Activated B cell treated with CpG ODN at 0.5 μM for 24 hours (primary cell): ENCODE results near the gene TMEM120B. TPM values are rescaled to one million over a fixed set of nuclear protein-coding genes. Genes with fewer than 3 reads are reported as not detected.

ENCODE experiments used
- ATAC-seq: fragments of 200-7000 bp; cut with Tn5 transposase; one replicate; pipeline ENCODE4 v1.10.0; 2021; ENCODE audit warnings: low read depth, mild to moderate bottlenecking, moderate library complexity
- CTCF ChIA-PET: fragments of 350-600 bp; sonication (Branson Sonifier 250); formaldehyde crosslinking; loops from one replicate; lab custom pipeline; 2021; ENCODE audit warnings: antibody characterized with exemption; lab: Charles Lee
- POLR2A ChIA-PET: fragments of 350-600 bp; sonication (Branson Sonifier 250); formaldehyde crosslinking; loops from one replicate; lab custom pipeline; 2021; ENCODE audit warnings: antibody characterized with exemption; lab: Charles Lee
- DNase-seq: peaks from one replicate; pipeline ENCODE4 v3.0.0; 2022
- H3K27ac Mint-ChIP-seq: one replicate; pipeline ENCODE4 v1.8.0; 2020; ENCODE audit warnings: mixed read lengths
- H3K27me3 Mint-ChIP-seq: one replicate; pipeline ENCODE4 v1.8.0; 2021; ENCODE audit warnings: mixed read lengths
- H3K36me3 Mint-ChIP-seq: one replicate; pipeline ENCODE4 v1.8.0; 2021; ENCODE audit warnings: low read depth, mixed read lengths
- H3K4me1 Mint-ChIP-seq: one replicate; pipeline ENCODE4 v1.8.0; 2021; ENCODE audit warnings: mixed read lengths
- H3K4me3 Mint-ChIP-seq: one replicate; pipeline ENCODE4 v1.8.0; 2020; ENCODE audit warnings: mild to moderate bottlenecking, mixed read lengths
- H3K9me3 Mint-ChIP-seq: one replicate; pipeline ENCODE4 v1.8.0; 2020; ENCODE audit warnings: mixed read lengths
- intact Hi-C: fragments of 100-400 bp; cut with micrococcal nuclease; formaldehyde crosslinking; loops from one replicate; pipeline ENCODE4 v1.15.1; 2024
- total RNA-seq: library from RNA; stranded (reverse); gene quantifications from 2 replicates; pipeline ENCODE4 v1.2.3, GENCODE V29; 2022
- TF ChIP-seq, protein P1 (sequence below): fragments of 200-600 bp; IDR thresholded peaks from one replicate; pipeline ENCODE4 v1.8.0; 2022; ENCODE audit warnings: antibody characterized with exemption, mild to moderate bottlenecking

The TMEM120B gene
- total RNA-seq, 1 donor from 2014 or later = 8.3 TPM

DNA sequence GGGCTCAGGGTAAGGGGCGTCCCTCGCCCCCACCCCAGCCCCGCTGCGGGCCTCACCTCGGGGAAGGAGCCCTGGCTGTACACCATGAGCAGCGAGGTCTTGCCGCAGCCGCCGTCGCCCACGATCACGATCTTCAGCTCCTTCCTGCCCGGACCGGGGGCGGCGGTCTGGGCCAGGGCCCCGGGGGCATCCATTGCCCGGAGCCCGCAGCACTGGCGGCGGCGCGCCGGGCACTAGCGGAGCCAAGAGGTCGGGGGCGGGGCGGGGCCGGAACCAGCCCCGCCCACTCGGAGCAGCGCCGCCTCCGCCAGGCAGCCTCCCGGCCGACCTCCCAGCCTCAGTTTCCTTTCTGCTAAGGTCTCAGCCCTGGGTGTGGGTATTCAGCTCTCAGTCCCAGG lies 80.9 kb downstream of the TMEM120B start, which contains the start of gene RHOF:
RHOF (minus strand) TSS at position 249 of the 398 bp plus-strand sequence; CDS start at position 194, 55 bp downstream.
- Mint-ChIP-seq H3K36me3 (peaks cover 50% of the 10 kb centered on the region), H3K4me3 (peak within 1 kb of the TSS; percentile 92), H3K27ac (peak within 1 kb of the TSS; percentile 99), H3K4me1 (peaks cover 65% of the 10 kb centered on the region), H3K9me3 (no peaks in the 10 kb centered on the region), H3K27me3 (no peaks in the 10 kb centered on the region)
- ATAC-seq = peak; percentile 15
- ChIA-PET POLR2A (interaction anchor here (0.5 to 33.0 kb wide), 11 partner anchors 6 to 235 kb away, joined by 3 to 1155 read pairs (median 5); partner anchors contain the start of genes PSMD9, RHOF, SETD1B and TMEM120B), CTCF (interaction anchor here (0.7 to 11.1 kb wide), 18 partner anchors 14 to 330 kb away, joined by 3 to 635 read pairs (median 12); partner anchors contain the start of genes PSMD9, SETD1B and TMEM120B)
- intact Hi-C loops = loop anchor here (5.0 kb wide), 1 partner anchor 234 kb away; no protein-coding TSS in a partner anchor
- DNase-seq = no peak
- TF ChIP-seq, protein P1, sequence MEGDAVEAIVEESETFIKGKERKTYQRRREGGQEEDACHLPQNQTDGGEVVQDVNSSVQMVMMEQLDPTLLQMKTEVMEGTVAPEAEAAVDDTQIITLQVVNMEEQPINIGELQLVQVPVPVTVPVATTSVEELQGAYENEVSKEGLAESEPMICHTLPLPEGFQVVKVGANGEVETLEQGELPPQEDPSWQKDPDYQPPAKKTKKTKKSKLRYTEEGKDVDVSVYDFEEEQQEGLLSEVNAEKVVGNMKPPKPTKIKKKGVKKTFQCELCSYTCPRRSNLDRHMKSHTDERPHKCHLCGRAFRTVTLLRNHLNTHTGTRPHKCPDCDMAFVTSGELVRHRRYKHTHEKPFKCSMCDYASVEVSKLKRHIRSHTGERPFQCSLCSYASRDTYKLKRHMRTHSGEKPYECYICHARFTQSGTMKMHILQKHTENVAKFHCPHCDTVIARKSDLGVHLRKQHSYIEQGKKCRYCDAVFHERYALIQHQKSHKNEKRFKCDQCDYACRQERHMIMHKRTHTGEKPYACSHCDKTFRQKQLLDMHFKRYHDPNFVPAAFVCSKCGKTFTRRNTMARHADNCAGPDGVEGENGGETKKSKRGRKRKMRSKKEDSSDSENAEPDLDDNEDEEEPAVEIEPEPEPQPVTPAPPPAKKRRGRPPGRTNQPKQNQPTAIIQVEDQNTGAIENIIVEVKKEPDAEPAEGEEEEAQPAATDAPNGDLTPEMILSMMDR = no peak

DNA sequence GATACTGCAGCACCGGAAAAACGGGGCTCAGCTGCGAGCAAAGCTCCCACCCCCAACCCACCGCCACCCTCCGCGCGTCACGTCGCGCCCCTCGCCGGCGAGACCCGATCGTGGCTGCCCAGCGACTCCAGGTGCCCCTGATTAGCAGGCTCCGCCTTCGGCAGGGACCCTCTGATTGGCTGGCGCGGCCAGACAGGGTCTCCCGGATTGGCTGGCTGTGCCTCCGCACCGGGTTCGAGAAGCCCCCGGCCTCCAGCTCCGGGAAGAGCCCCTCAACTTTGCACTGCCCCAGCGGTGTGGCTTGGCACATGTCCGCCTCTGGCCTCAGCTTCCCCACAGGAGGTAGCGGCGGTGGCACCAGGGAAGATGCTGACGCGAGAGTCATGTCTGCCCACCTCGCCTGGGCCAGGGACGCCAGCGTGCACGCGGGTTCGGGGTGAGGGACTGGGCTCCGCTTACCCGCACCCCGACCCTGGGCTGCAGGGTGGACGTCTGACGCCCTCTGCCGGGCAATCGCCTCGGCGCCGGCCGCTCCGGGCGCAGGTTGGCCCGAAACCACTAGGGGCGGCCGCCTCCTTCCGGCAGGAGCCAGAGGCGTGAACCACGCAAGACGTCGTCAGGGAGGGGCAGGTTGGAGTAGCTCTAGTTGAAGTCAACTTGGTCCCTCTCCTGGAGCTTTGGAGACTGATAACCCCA lies 81.4 kb downstream of the TMEM120B start:
- H3K9me3 Mint-ChIP-seq = no peaks in the 10 kb centered on the region
- DNase-seq (peak; percentile 96), ATAC-seq (peak; percentile 55)
- ChIA-PET POLR2A (interaction anchor here (0.5 to 33.0 kb wide), 18 partner anchors 6 to 432 kb away, joined by 3 to 1155 read pairs (median 4); partner anchors contain the start of genes PSMD9, RHOF, SETD1B and TMEM120B), CTCF (interaction anchor here (0.5 to 11.1 kb wide), 33 partner anchors 13 to 473 kb away, joined by 3 to 635 read pairs (median 5); partner anchors contain the start of genes CFAP251, PSMD9, SETD1B and TMEM120B)
- no peaks in the 10 kb centered on the region for H3K27me3 Mint-ChIP-seq
- peaks cover 53% of the 10 kb centered on the region for H3K36me3 Mint-ChIP-seq
- peaks cover 65% of the 10 kb centered on the region for H3K4me1 Mint-ChIP-seq
- H3K4me3 Mint-ChIP-seq = peak overlapping the region; percentile 85
- intact Hi-C loops = loop anchor here (1.0 to 5.0 kb wide), 7 partner anchors 8 to 233 kb away; partner anchors contain the start of genes PSMD9 and TMEM120B
- TF ChIP-seq, protein P1 = peak; percentile 25
- peak overlapping the region; percentile 88 for H3K27ac Mint-ChIP-seq

DNA sequence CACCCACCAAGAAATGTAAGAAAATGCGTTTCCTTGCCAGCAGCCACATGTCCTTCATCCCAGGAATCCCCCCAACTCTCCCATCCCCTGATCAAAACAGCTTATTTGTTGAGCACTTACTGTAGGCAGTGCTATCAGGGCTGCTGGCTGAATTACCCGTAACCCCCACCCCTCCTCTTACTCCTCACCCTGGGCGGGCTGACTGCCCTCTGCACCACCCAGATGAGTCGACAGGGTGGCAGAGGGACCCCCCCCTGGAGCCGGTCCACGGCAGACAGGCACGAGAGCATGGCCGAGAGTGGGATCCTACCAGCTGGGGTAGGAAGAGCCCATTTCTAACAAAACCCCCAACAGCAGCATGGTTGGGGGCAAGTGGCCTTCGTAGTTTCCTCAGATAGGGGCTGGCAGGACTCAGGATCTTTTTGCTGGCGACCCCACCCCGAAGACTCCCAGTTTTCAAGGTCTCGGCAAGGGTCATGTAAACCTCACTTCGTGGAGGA lies 82.0 kb downstream of the TMEM120B start:
- Mint-ChIP-seq H3K9me3 (no peaks in the 10 kb centered on the region), H3K27ac (peak overlapping the region; percentile 88), H3K4me3 (peak overlapping the region; percentile 85), H3K4me1 (peaks cover 64% of the 10 kb centered on the region), H3K36me3 (peaks cover 55% of the 10 kb centered on the region), H3K27me3 (no peaks in the 10 kb centered on the region)
- ChIA-PET POLR2A (interaction anchor here (0.5 to 33.0 kb wide), 17 partner anchors 7 to 432 kb away, joined by 3 to 1155 read pairs (median 4); partner anchors contain the start of genes PSMD9, RHOF, SETD1B and TMEM120B), CTCF (interaction anchor here (0.5 to 11.1 kb wide), 33 partner anchors 13 to 472 kb away, joined by 3 to 635 read pairs (median 5); partner anchors contain the start of genes CFAP251, PSMD9, SETD1B and TMEM120B)
- TF ChIP-seq, protein P1 = peak; percentile 3
- DNase-seq = no peak
- ATAC-seq = peak; percentile 10
- intact Hi-C loops = loop anchor here (1.0 to 5.0 kb wide), 9 partner anchors 8 to 233 kb away; partner anchors contain the start of genes PSMD9 and TMEM120B

DNA sequence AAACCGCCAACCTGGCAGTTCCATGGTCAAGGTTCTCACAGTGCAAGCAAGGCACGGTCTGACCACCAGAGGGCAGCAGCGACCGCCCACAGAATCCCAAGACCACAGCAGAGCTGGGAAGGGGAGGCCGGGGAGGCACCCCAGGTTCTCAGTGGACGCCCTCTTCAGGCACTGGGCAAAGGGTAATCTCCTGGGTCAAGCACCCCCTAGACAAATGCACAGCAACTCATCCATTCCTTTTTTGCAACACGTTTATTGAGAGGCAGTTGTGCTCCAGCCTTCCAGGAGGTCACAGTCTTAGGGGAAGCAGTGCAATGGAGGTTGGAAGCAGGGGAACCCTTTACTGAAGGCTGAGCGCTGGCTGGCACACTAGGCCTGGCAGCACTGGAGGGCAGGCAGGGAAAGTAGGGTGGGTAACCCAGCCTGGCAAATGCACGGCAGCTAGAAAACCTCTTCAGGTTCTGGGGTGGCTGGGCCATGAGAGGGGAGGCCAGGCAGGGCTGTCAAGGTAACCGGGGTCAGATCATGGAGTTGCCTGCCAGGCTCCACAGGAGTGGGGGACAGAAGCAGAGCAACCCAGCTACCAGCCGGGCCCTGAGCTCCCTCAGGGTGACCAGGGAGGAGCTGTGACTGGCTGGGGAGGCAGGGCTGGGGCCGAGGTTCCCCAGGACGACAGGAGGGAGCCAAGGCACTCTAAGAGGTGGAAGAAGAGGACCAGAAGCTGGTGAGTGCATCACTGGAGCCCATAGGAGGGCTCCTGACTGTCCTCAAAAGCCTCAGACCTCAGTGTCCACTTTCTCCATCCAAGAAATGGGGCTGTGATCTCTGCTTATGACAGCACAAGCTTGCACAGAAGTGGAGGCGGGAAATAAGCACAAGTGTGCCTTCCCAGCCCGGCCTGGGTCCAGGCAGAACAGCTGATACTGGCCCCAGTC lies 82.7 kb downstream of the TMEM120B start:
- TF ChIP-seq, protein P1 = no peak
- ChIA-PET CTCF (interaction anchor here (0.6 to 11.1 kb wide), 24 partner anchors 12 to 396 kb away, joined by 3 to 635 read pairs (median 6); partner anchors contain the start of genes CFAP251, PSMD9, SETD1B and TMEM120B), POLR2A (interaction anchor here (0.5 to 33.0 kb wide), 13 partner anchors 7 to 431 kb away, joined by 3 to 1155 read pairs (median 4); partner anchors contain the start of genes PSMD9, RHOF, SETD1B and TMEM120B)
- DNase-seq (peak; percentile 84), ATAC-seq (peak; percentile 9)
- H3K27me3 Mint-ChIP-seq = no peaks in the 10 kb centered on the region
- intact Hi-C loops = loop anchor here (1.0 kb wide), 2 partner anchors 12 to 17 kb away; no protein-coding TSS in a partner anchor
- peak overlapping the region; percentile 88 for H3K27ac Mint-ChIP-seq
- peaks cover 57% of the 10 kb centered on the region for H3K4me1 Mint-ChIP-seq
- H3K4me3 Mint-ChIP-seq = peak overlapping the region; percentile 85
- H3K36me3 Mint-ChIP-seq = peaks cover 49% of the 10 kb centered on the region
- H3K9me3 Mint-ChIP-seq = no peaks in the 10 kb centered on the region
